GM19240 (cell line): ENCODE data around the gene PIAS2.
A peak's percentile ranks its signal among the peaks of the same experiment; 100 is the strongest.
"Not testable (repeated sequence)": the region's sequence is repeated elsewhere in the genome, so short reads cannot be mapped to it uniquely, and the experiment has no call there.

Experiments
- DNase-seq: peaks from one replicate; pipeline ENCODE4 v3.0.0; 2011; ENCODE audit warnings: low spot score; ENCODE audit not compliant: insufficient read length

The PIAS2 gene

GRCh38 chr18:46903406-46903805, 13.9 kb downstream of the PIAS2 start:
- DNase-seq = no peak

- DNase-seq = no peak
These were observed 17.9 kb downstream of the PIAS2 start for GRCh38 chr18:46899274-46899948.

GRCh38 chr18:46894124-46894523, 23.2 kb downstream of the PIAS2 start:
- no peak for DNase-seq

- DNase-seq = no peak
These were observed 23.9 kb downstream of the PIAS2 start for GRCh38 chr18:46893360-46893759.

GRCh38 chr18:46892842-46893241, 24.5 kb downstream of the PIAS2 start:
- DNase-seq = no peak

- DNase-seq = peak; percentile 29
These were observed 25.5 kb downstream of the PIAS2 start for GRCh38 chr18:46891742-46892214.

GRCh38 chr18:46888965-46889364, 28.3 kb downstream of the PIAS2 start:
- DNase-seq = no peak

- no peak for DNase-seq
These were observed 30.4 kb downstream of the PIAS2 start for GRCh38 chr18:46886893-46887292.

- no peak for DNase-seq
These were observed 34.1 kb downstream of the PIAS2 start for GRCh38 chr18:46883180-46883579.

- DNase-seq = no peak
These were observed 39.8 kb downstream of the PIAS2 start for GRCh38 chr18:46877329-46877987.

- DNase-seq = no peak
These were observed 49.0 kb downstream of the PIAS2 start for GRCh38 chr18:46868169-46868921.

GRCh38 chr18:46867367-46868143, 49.8 kb downstream of the PIAS2 start:
- no peak for DNase-seq

- DNase-seq = no peak
These were observed 50.8 kb downstream of the PIAS2 start for GRCh38 chr18:46866523-46866922.

- DNase-seq = not testable (repeated sequence)
These were observed 52.1 kb downstream of the PIAS2 start for GRCh38 chr18:46865245-46865644.

- peak; percentile 2 for DNase-seq
These were observed 57.5 kb downstream of the PIAS2 start for GRCh38 chr18:46859855-46860254.

GRCh38 chr18:46858290-46858689, 59.0 kb downstream of the PIAS2 start:
- no peak for DNase-seq

- no peak for DNase-seq
These were observed 60.3 kb downstream of the PIAS2 start for GRCh38 chr18:46856973-46857372.

GRCh38 chr18:46849007-46849406, 68.3 kb downstream of the PIAS2 start:
- DNase-seq = no peak

- no peak for DNase-seq
These were observed 73.9 kb downstream of the PIAS2 start for GRCh38 chr18:46843372-46843771.

GRCh38 chr18:46842583-46842982, 74.7 kb downstream of the PIAS2 start:
- no peak for DNase-seq

GRCh38 chr18:46833899-46834298, 83.4 kb downstream of the PIAS2 start:
- DNase-seq = no peak

- no peak for DNase-seq
These were observed 84.5 kb downstream of the PIAS2 start for GRCh38 chr18:46832849-46833248.
